HepG2 (cell line): Measurements from ENCODE around the gene THSD1. TPM values are rescaled to one million over a fixed set of nuclear protein-coding genes. Genes with fewer than 3 reads are reported as not detected.

Experiments used
- ATAC-seq: fragments of 200-7000 bp; cut with Tn5 transposase; 3 replicates; pipeline ENCODE4 v1.9.1; 2020; ENCODE audit warnings: mild to moderate bottlenecking, moderate library complexity
- BruUV-seq: library from RNA; stranded (reverse); fragments of 400-500 nt; replicated peaks from 2 replicates; lab custom pipeline; 2021; lab: Mats Ljungman, UMichigan
- CTCF ChIA-PET: fragments of 300-600 bp; formaldehyde crosslinking; extraction: SDS; loops from one replicate; lab custom pipeline; 2021; ENCODE audit warnings: low total read pairs, inconsistent platforms, low intra/inter-chr PET ratio; lab: Yijun Ruan, JAX
- POLR2A ChIA-PET: fragments of 350-600 bp; sonication (Branson Sonifier 250); formaldehyde crosslinking; loops from one replicate; lab custom pipeline; 2020; ENCODE audit warnings: antibody characterized with exemption, inconsistent platforms; lab: Yijun Ruan, JAX
- DNase-seq: peaks from one replicate; pipeline ENCODE4 v3.0.0-alpha.2; 2015; ENCODE audit warnings: low spot score
- FAIRE-seq: peaks from 3 replicates; lab custom pipeline; 2011; peaks lifted over from hg19 to GRCh38; lab: Jason Lieb, UNC
- H2AFZ ChIP-seq: one replicate; pipeline ENCODE4 v1.6.1; 2011; ENCODE audit warnings: low read length, inconsistent platforms
- H3K27ac ChIP-seq: fragments of 300-600 bp; 3 replicates; pipeline ENCODE4 v1.8.0; 2011; ENCODE audit warnings: mixed run types, mild to moderate bottlenecking, mixed read lengths, low read length, inconsistent platforms; ENCODE audit not compliant: insufficient read depth; ENCODE audit errors: extremely low read length
- H3K27me3 ChIP-seq, 2 experiments: fragments of 200-600 bp in 1 of 2; 2 replicates in 1 of 2; 3 replicates in 1 of 2; pipeline versions ENCODE4 v1.6.0 to v1.8.0; 2011; ENCODE audit warnings: low read length in 2 of 2, mild to moderate bottlenecking in 2 of 2, moderate library complexity in 2 of 2, inconsistent platforms in 1 of 2; ENCODE audit not compliant: insufficient read depth in 2 of 2, control insufficient read depth in 1 of 2
- H3K36me3 ChIP-seq, 2 experiments: fragments of 200-600 bp in 1 of 2; replicated peaks in 1 of 2; 2 replicates in 1 of 2; 3 replicates in 1 of 2; pipeline versions ENCODE4 v1.5.1 to v1.8.0; 2011; ENCODE audit warnings: low read length in 2 of 2, inconsistent platforms in 1 of 2; ENCODE audit not compliant: insufficient read depth in 2 of 2, control insufficient read depth in 1 of 2
- H3K4me1 ChIP-seq: 2 replicates; pipeline ENCODE4 v1.5.1; 2012; ENCODE audit warnings: low read length, inconsistent platforms; ENCODE audit not compliant: insufficient read depth
- H3K4me2 ChIP-seq: 2 replicates; pipeline ENCODE4 v1.6.0; 2011; ENCODE audit warnings: low read depth, low read length, inconsistent platforms
- H3K4me3 ChIP-seq, 3 experiments: fragments of 200-600 bp in 1 of 3; sonication (generic), shearing (Covaris generic) in 1 of 3; replicated peaks in 1 of 3; 2 replicates each; pipeline ENCODE4 v1.5.1; 2011 to 2016; ENCODE audit warnings: low read length in 3 of 3, inconsistent platforms in 2 of 3, low read depth in 2 of 3, mild to moderate bottlenecking in 2 of 3, control low read depth in 1 of 3, mixed read lengths in 1 of 3; ENCODE audit not compliant: insufficient read depth in 1 of 3
- H3K79me2 ChIP-seq: one replicate; pipeline ENCODE4 v1.6.1; 2011; ENCODE audit warnings: low read length, inconsistent platforms; ENCODE audit not compliant: insufficient read depth
- H3K9ac ChIP-seq: 2 replicates; pipeline ENCODE4 v1.6.0; 2011; ENCODE audit warnings: mild to moderate bottlenecking, low read depth, low read length, inconsistent platforms; ENCODE audit not compliant: insufficient read depth
- H3K9me3 ChIP-seq: 2 replicates; pipeline ENCODE4 v1.5.1; 2012; ENCODE audit warnings: mild to moderate bottlenecking, low read length
- H4K20me1 ChIP-seq: 2 replicates; pipeline ENCODE4 v1.6.0; 2011; ENCODE audit warnings: inconsistent platforms, mild to moderate bottlenecking, low read length, moderate library complexity; ENCODE audit not compliant: insufficient read depth
- ARNT ChIP-seq: fragments of 450-650 bp; IDR thresholded peaks from 2 replicates; pipeline ENCODE4 v1.6.1; 2017
- ARNTL ChIP-seq: sonication (generic); formaldehyde crosslinking; IDR thresholded peaks from 2 replicates; pipeline ENCODE4 v1.4.0; 2020; ENCODE audit warnings: mild to moderate bottlenecking, missing genetic modification reagents
- HCFC1 ChIP-seq: fragments of 150-350 bp; IDR thresholded peaks from 2 replicates; pipeline ENCODE4 v1.6.1; 2014; ENCODE audit warnings: low read depth, low read length
- KLF16 ChIP-seq, 2 experiments: sonication (generic) in 1 of 2; formaldehyde crosslinking in 1 of 2; IDR thresholded peaks; 2 replicates each; pipeline versions ENCODE4 v1.6.1 to v1.8.0; 2016 to 2023; ENCODE audit warnings: missing genetic modification reagents in 2 of 2, missing compliant biosample characterization in 1 of 2
- NR2F1 ChIP-seq, 2 experiments: fragments of 450-650 bp in 1 of 2; formaldehyde crosslinking in 1 of 2; IDR thresholded peaks; 2 replicates each; pipeline versions ENCODE4 v1.5.0 to v1.6.1; 2016 to 2020; ENCODE audit warnings: mild to moderate bottlenecking in 1 of 2, missing compliant biosample characterization in 1 of 2, missing genetic modification reagents in 1 of 2, moderate library complexity in 1 of 2
- SRSF1 ChIP-seq: fragments of 200-400 bp; formaldehyde crosslinking; optimal IDR thresholded peaks from 2 replicates; pipeline ENCODE3; 2017; ENCODE audit warnings: mild to moderate bottlenecking, low read depth, low read length, moderate library complexity
- TBX2 ChIP-seq: sonication (generic); formaldehyde crosslinking; IDR thresholded peaks from 2 replicates; pipeline ENCODE4 v1.5.0; 2020; ENCODE audit warnings: missing genetic modification reagents, mild to moderate bottlenecking, borderline replicate concordance
- ZMAT3 ChIP-seq: sonication (generic); formaldehyde crosslinking; conservative IDR thresholded peaks from 2 replicates; pipeline ENCODE4 v1.7.0; 2021; ENCODE audit warnings: missing genetic modification reagents
- ZMYM3 ChIP-seq: sonication (generic); formaldehyde crosslinking; IDR thresholded peaks from 2 replicates; pipeline ENCODE4 v1.5.1; 2020; ENCODE audit warnings: mild to moderate bottlenecking, missing genetic modification reagents
- ZNF33A ChIP-seq: sonication (generic); formaldehyde crosslinking; IDR thresholded peaks from 2 replicates; pipeline ENCODE4 v1.5.1; 2020; ENCODE audit warnings: missing genetic modification reagents, mild to moderate bottlenecking, moderate library complexity, borderline replicate concordance
- ZNF484 ChIP-seq: sonication (generic); formaldehyde crosslinking; IDR thresholded peaks from 2 replicates; pipeline ENCODE4 v1.5.1; 2020; ENCODE audit warnings: mild to moderate bottlenecking, low read depth, missing genetic modification reagents, borderline replicate concordance
- ZNF747 ChIP-seq: sonication (generic); formaldehyde crosslinking; IDR thresholded peaks from 2 replicates; pipeline ENCODE4 v1.8.1; 2023; ENCODE audit warnings: missing genetic modification reagents, mild to moderate bottlenecking, borderline replicate concordance
- ZSCAN30 ChIP-seq: sonication (generic); formaldehyde crosslinking; IDR thresholded peaks from 2 replicates; pipeline ENCODE4 v1.5.0; 2020; ENCODE audit warnings: mild to moderate bottlenecking, missing genetic modification reagents
- WGBS: methylation state at CpG from one replicate; pipeline ENCODE4 v1.1.6; 2017; ENCODE audit warnings: low lambda C conversion rate; 5-methylcytosine and 5-hydroxymethylcytosine counted together
- in situ Hi-C: cut with HindIII; loops from 2 replicates; pipeline ENCODE4 v1.10.0; 2017; ENCODE audit warnings: low pct_unique_long_range_greater_than_20kb; ENCODE audit not compliant: extremely low pct_ligation_motif_present
- intact Hi-C: fragments of 100-400 bp; cut with micrococcal nuclease; formaldehyde crosslinking; loops from one replicate; pipeline ENCODE4 v1.10.0; 2022; ENCODE audit not compliant: unreplicated experiment
- polyA plus RNA-seq, 8 experiments: library from polyadenylated mRNA; depleted of rRNA in 3 of 8; stranded (reverse) in 7 of 8; unstranded in 1 of 8; fragments of >200 nt; fragmentation: Illumina TruSeq in 4 of 8; extraction: Trizol in 4 of 8; gene quantifications; 2 replicates each; pipeline versions ENCODE4 v1.2.1 to v1.2.3, GENCODE V29; 2011 to 2016; ENCODE audit warnings: low read depth in 4 of 8, missing spikeins in 1 of 8, mixed read lengths in 1 of 8; ENCODE audit not compliant: insufficient read depth in 1 of 8
- total RNA-seq, 5 experiments: library from RNA; depleted of rRNA; stranded (reverse); fragments of >200 nt; fragmentation: Illumina TruSeq; extraction: Trizol; gene quantifications; 2 replicates each; pipeline ENCODE4 v1.2.3, GENCODE V29; 2016; ENCODE audit warnings: low read depth in 1 of 5
- TF ChIP-seq, protein P1 (sequence below): sonication (generic); formaldehyde crosslinking; conservative IDR thresholded peaks from 2 replicates; pipeline ENCODE4 v1.8.0; 2022; ENCODE audit warnings: mild to moderate bottlenecking, moderate library complexity, missing genetic modification reagents
- TF ChIP-seq, protein P2 (sequence below): IDR thresholded peaks from 2 replicates; pipeline ENCODE4 v1.6.1; 2012; ENCODE audit warnings: inconsistent platforms
- TF ChIP-seq, protein P3 (sequence below): sonication (generic); formaldehyde crosslinking; IDR thresholded peaks from 2 replicates; pipeline ENCODE4 v1.4.0; 2020; ENCODE audit warnings: mild to moderate bottlenecking, missing genetic modification reagents
- TF ChIP-seq, protein P4 (sequence below): sonication (generic); formaldehyde crosslinking; IDR thresholded peaks from 2 replicates; pipeline ENCODE4 v1.5.1; 2020; ENCODE audit warnings: mild to moderate bottlenecking, missing genetic modification reagents, moderate library complexity
- TF ChIP-seq, protein P5 (sequence below): IDR thresholded peaks from 2 replicates; pipeline ENCODE4 v1.6.1; 2016; ENCODE audit warnings: mild to moderate bottlenecking

Gene THSD1
- total and polyA plus RNA-seq, 2 of the 13 experiments (the other 11 are each of a cell fraction or from before 2014, with no cell fraction given) = 0.11 to 0.15 TPM

DNA sequence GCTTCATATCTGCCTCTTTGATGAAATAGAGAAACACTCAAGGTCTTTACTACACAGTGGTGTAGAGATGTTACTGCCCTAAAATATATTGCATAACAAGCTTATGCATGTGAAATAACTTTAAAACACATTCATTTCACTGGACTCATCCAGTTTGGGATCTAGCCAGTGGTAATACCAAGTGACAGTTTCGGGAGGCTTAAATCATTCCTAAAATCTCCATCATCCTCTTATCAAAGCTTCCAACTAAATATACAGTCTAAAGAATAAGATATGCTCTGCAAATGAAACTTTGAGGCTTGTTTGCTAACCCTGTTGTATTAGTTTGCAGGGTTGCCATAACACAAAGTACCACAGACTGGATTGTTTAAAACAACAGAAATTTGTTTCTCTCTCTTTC lies 52.8 kb downstream of the THSD1 start:
- H3K4me3 ChIP-seq = no peak overlapping the region
- no peak overlapping the region for H3K27ac ChIP-seq
- no TSS peak for BruUV-seq
- H3K4me1 ChIP-seq = no peaks in the 10 kb centered on the region
- no peak overlapping the region for H3K9ac ChIP-seq
- TF ChIP-seq ZNF484 (CRISPR knock-in tag) = no peak
- no peak for TF ChIP-seq SRSF1
- TF ChIP-seq, protein P1, sequence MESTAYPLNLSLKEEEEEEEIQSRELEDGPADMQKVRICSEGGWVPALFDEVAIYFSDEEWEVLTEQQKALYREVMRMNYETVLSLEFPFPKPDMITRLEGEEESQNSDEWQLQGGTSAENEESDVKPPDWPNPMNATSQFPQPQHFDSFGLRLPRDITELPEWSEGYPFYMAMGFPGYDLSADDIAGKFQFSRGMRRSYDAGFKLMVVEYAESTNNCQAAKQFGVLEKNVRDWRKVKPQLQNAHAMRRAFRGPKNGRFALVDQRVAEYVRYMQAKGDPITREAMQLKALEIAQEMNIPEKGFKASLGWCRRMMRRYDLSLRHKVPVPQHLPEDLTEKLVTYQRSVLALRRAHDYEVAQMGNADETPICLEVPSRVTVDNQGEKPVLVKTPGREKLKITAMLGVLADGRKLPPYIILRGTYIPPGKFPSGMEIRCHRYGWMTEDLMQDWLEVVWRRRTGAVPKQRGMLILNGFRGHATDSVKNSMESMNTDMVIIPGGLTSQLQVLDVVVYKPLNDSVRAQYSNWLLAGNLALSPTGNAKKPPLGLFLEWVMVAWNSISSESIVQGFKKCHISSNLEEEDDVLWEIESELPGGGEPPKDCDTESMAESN (CRISPR knock-in tag) = no peak
- no peak for TF ChIP-seq ARNTL (CRISPR knock-in tag)
- no peak for TF ChIP-seq ZNF747 (CRISPR knock-in tag)
- TF ChIP-seq, protein P2, sequence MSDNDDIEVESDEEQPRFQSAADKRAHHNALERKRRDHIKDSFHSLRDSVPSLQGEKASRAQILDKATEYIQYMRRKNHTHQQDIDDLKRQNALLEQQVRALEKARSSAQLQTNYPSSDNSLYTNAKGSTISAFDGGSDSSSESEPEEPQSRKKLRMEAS = no peak
- TF ChIP-seq ZMYM3 = no peak
- no peak for TF ChIP-seq TBX2 (CRISPR knock-in tag)
- TF ChIP-seq, protein P3, sequence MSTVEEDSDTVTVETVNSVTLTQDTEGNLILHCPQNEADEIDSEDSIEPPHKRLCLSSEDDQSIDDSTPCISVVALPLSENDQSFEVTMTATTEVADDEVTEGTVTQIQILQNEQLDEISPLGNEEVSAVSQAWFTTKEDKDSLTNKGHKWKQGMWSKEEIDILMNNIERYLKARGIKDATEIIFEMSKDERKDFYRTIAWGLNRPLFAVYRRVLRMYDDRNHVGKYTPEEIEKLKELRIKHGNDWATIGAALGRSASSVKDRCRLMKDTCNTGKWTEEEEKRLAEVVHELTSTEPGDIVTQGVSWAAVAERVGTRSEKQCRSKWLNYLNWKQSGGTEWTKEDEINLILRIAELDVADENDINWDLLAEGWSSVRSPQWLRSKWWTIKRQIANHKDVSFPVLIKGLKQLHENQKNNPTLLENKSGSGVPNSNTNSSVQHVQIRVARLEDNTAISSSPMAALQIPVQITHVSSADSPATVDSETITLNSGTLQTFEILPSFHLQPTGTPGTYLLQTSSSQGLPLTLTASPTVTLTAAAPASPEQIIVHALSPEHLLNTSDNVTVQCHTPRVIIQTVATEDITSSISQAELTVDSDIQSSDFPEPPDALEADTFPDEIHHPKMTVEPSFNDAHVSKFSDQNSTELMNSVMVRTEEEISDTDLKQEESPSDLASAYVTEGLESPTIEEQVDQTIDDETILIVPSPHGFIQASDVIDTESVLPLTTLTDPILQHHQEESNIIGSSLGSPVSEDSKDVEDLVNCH = no peak
- TF ChIP-seq, protein P4, sequence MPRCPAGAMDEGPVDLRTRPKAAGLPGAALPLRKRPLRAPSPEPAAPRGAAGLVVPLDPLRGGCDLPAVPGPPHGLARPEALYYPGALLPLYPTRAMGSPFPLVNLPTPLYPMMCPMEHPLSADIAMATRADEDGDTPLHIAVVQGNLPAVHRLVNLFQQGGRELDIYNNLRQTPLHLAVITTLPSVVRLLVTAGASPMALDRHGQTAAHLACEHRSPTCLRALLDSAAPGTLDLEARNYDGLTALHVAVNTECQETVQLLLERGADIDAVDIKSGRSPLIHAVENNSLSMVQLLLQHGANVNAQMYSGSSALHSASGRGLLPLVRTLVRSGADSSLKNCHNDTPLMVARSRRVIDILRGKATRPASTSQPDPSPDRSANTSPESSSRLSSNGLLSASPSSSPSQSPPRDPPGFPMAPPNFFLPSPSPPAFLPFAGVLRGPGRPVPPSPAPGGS (CRISPR knock-in tag) = no peak
- no peak for TF ChIP-seq ZMAT3
- no peak for TF ChIP-seq ARNT
- TF ChIP-seq ZSCAN30 (CRISPR knock-in tag) = no peak
- TF ChIP-seq, protein P5, sequence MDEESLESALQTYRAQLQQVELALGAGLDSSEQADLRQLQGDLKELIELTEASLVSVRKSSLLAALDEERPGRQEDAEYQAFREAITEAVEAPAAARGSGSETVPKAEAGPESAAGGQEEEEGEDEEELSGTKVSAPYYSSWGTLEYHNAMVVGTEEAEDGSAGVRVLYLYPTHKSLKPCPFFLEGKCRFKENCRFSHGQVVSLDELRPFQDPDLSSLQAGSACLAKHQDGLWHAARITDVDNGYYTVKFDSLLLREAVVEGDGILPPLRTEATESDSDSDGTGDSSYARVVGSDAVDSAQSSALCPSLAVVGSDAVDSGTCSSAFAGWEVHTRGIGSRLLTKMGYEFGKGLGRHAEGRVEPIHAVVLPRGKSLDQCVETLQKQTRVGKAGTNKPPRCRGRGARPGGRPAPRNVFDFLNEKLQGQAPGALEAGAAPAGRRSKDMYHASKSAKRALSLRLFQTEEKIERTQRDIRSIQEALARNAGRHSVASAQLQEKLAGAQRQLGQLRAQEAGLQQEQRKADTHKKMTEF (CRISPR knock-in tag) = no peak
- no peak for TF ChIP-seq HCFC1
- TF ChIP-seq ZNF33A = no peak
- TF ChIP-seq NR2F1 (CRISPR knock-in tag; IDR thresholded peaks at IDR 0.05) = no peak
- no peak for TF ChIP-seq KLF16 (CRISPR knock-in tag; IDR thresholded peaks at IDR 0.05)
- in situ Hi-C loops = no loop called here
- H3K36me3 ChIP-seq = no peaks in the 10 kb centered on the region
- no peak for ATAC-seq
- DNase-seq = no peak
- WGBS = 41% methylated on average over 1 of the region's 1 CpG
- POLR2A ChIA-PET = no interaction called here
- CTCF ChIA-PET = no interaction called here
- no peak overlapping the region for H3K4me2 ChIP-seq
- H3K27me3 ChIP-seq = peaks cover 0 to 5% of the 10 kb centered on the region in 2 experiments; a peak in 2 of 5 replicates
- H2AFZ ChIP-seq = no peak overlapping the region
- intact Hi-C loops = no loop called here
- H3K9me3 ChIP-seq = no peaks in the 10 kb centered on the region
- no peak for FAIRE-seq
- no peaks in the 10 kb centered on the region for H3K79me2 ChIP-seq
- H4K20me1 ChIP-seq = no peaks in the 10 kb centered on the region
